SU-DHL-6 (cell line): Measurements from ENCODE around the gene R3HDM2.

ENCODE experiments used
- H2AFZ ChIP-seq: fragments of 200-600 bp; sonication (generic); 2 replicates; pipeline ENCODE4 v1.6.1; 2014; ENCODE audit warnings: low read depth, mild to moderate bottlenecking, moderate library complexity, mixed read lengths, antibody characterized with exemption, low read length; ENCODE audit not compliant: severe bottlenecking
- H3F3A ChIP-seq: fragments of 200-600 bp; shearing (Covaris generic); 2 replicates; pipeline ENCODE4 v1.6.0; 2016; ENCODE audit warnings: antibody characterized with exemption, mild to moderate bottlenecking; ENCODE audit not compliant: insufficient read depth
- H3K27ac ChIP-seq: fragments of 200-600 bp; sonication (generic); 2 replicates; pipeline ENCODE4 v1.5.1; 2016; ENCODE audit warnings: low read depth, mild to moderate bottlenecking, low read length, moderate library complexity, mixed read lengths
- H3K27me3 ChIP-seq: fragments of 200-600 bp; sonication (generic), shearing (Covaris generic); 2 replicates; pipeline ENCODE4 v1.6.0; 2014; ENCODE audit warnings: mild to moderate bottlenecking, low read length
- H3K36me3 ChIP-seq: fragments of 200-600 bp; sonication (generic); 2 replicates; pipeline ENCODE4 v1.6.1; 2014; ENCODE audit warnings: mild to moderate bottlenecking, low read length, mixed read lengths
- H3K4me2 ChIP-seq: fragments of 300-600, 200-600 bp; shearing (Covaris generic), sonication (generic); 2 replicates; pipeline ENCODE4 v1.6.0; 2014; ENCODE audit warnings: low read length, low read depth, mild to moderate bottlenecking; ENCODE audit not compliant: poor library complexity, severe bottlenecking
- H3K4me3 ChIP-seq: fragments of 200-600 bp; sonication (generic); 2 replicates; pipeline ENCODE4 v1.5.1; 2014; ENCODE audit warnings: antibody characterized with exemption, low read length, mild to moderate bottlenecking, mixed read lengths; ENCODE audit not compliant: insufficient read depth, poor library complexity, severe bottlenecking
- H3K79me2 ChIP-seq: fragments of 200-600 bp; sonication (generic); 2 replicates; pipeline ENCODE4 v1.6.1; 2014; ENCODE audit warnings: mild to moderate bottlenecking, low read length, moderate library complexity; ENCODE audit not compliant: insufficient read depth
- H3K9ac ChIP-seq: fragments of 200-600 bp; sonication (generic); 2 replicates; pipeline ENCODE4 v1.7.0; 2014; ENCODE audit warnings: mild to moderate bottlenecking, low read length
- H3K9me2 ChIP-seq: fragments of 200-600 bp; sonication (generic); replicated peaks from 2 replicates; pipeline ENCODE4 v1.6.1; 2014; ENCODE audit warnings: low read length; ENCODE audit not compliant: insufficient read depth
- H3K9me3 ChIP-seq: fragments of 200-600 bp; sonication (generic); 2 replicates; pipeline ENCODE4 v1.6.1; 2014; ENCODE audit warnings: low read length, mixed read lengths; ENCODE audit not compliant: insufficient read depth
- H4K20me1 ChIP-seq: fragments of 200-600 bp; sonication (generic); 2 replicates; pipeline ENCODE4 v1.6.1; 2014; ENCODE audit warnings: low read depth, mild to moderate bottlenecking, antibody characterized with exemption, low read length, moderate library complexity, mixed read lengths
- CTCF ChIP-seq: fragments of 200-600 bp; sonication (generic); IDR thresholded peaks from one replicate; pipeline ENCODE4 v1.5.1; 2017; ENCODE audit warnings: antibody characterized with exemption, mild to moderate bottlenecking, low read length, moderate library complexity; ENCODE audit not compliant: insufficient read depth, poor library complexity, severe bottlenecking
- EZH2phosphoT487 ChIP-seq: fragments of 200-600 bp; sonication (generic), shearing (Covaris generic); conservative IDR thresholded peaks from 2 replicates; pipeline ENCODE4 v1.6.1; 2018; ENCODE audit warnings: mild to moderate bottlenecking, antibody characterized with exemption, low read length, moderate library complexity, mixed read lengths

The R3HDM2 gene

GRCh38 chr12:57473886-57474285, 43.0 kb upstream of the R3HDM2 start:
- Histone ChIP-seq H3K79me2 (no peaks in the 10 kb centered on the region), H2AFZ (no peak overlapping the region), H3K36me3 (no peaks in the 10 kb centered on the region), H3K9me3 (no peaks in the 10 kb centered on the region), H4K20me1 (no peaks in the 10 kb centered on the region), H3K27ac (no peak overlapping the region), H3K9ac (no peak overlapping the region), H3K4me3 (no peak overlapping the region), H3F3A (0 out of 2 replicates have a peak, but pooled peaks cover 7% of the 10 kb centered on the region), H3K4me2 (no peak overlapping the region), H3K27me3 (no peaks in the 10 kb centered on the region), H3K9me2 (no peaks in the 10 kb centered on the region)
- TF ChIP-seq CTCF (no peak), EZH2phosphoT487 (no peak)

GRCh38 chr12:57473392-57473791, 42.5 kb upstream of the R3HDM2 start:
- Histone ChIP-seq H3K4me3 (no peak overlapping the region), H3K36me3 (no peaks in the 10 kb centered on the region), H3K79me2 (no peaks in the 10 kb centered on the region), H3K9me2 (no peaks in the 10 kb centered on the region), H3K9ac (no peak overlapping the region), H3K9me3 (no peaks in the 10 kb centered on the region), H3K27ac (no peak overlapping the region), H3K27me3 (no peaks in the 10 kb centered on the region), H3K4me2 (no peak overlapping the region), H2AFZ (no peak overlapping the region), H3F3A (0 out of 2 replicates have a peak, but pooled peaks cover 6% of the 10 kb centered on the region), H4K20me1 (no peaks in the 10 kb centered on the region)
- TF ChIP-seq CTCF (no peak), EZH2phosphoT487 (no peak)

- H4K20me1 ChIP-seq, result no peaks in the 10 kb centered on the region
- no peak overlapping the region for H3K4me3 ChIP-seq
- no peaks in the 10 kb centered on the region for H3K9me2 ChIP-seq
- H3K9ac ChIP-seq, result no peak overlapping the region
- H2AFZ ChIP-seq, result no peak overlapping the region
- TF ChIP-seq EZH2phosphoT487 (no peak), CTCF (no peak)
- H3K36me3 ChIP-seq, result no peaks in the 10 kb centered on the region
- H3K79me2 ChIP-seq, result no peaks in the 10 kb centered on the region
- H3K27me3 ChIP-seq, result no peaks in the 10 kb centered on the region
- no peaks in the 10 kb centered on the region for H3F3A ChIP-seq
- no peaks in the 10 kb centered on the region for H3K9me3 ChIP-seq
- H3K27ac ChIP-seq, result no peak overlapping the region
- no peak overlapping the region for H3K4me2 ChIP-seq
Measured at GRCh38 chr12:57472391-57472790, 41.5 kb upstream of the R3HDM2 start.
